Activated naive CD4-positive, alpha-beta T cell treated with anti-CD3 and anti-CD28 coated beads for 36 hours (primary cell): ENCODE data around the gene OR8B4. TPM values are rescaled to one million over a fixed set of nuclear protein-coding genes. Genes with fewer than 3 reads are reported as not detected.
"Not testable (repeated sequence)": the region's sequence is repeated elsewhere in the genome, so short reads cannot be mapped to it uniquely, and the experiment has no call there.

Source experiments
- CTCF ChIA-PET: fragments of 350-600 bp; sonication (Branson Sonifier 250); formaldehyde crosslinking; loops from one replicate; lab custom pipeline; 2021; ENCODE audit warnings: antibody characterized with exemption; lab: Charles Lee
- DNase-seq: peaks from one replicate; pipeline ENCODE4 v3.0.0-alpha.2; 2020
- H3K27ac Mint-ChIP-seq: one replicate; pipeline ENCODE4 v1.8.0; 2021; ENCODE audit warnings: mild to moderate bottlenecking, mixed read lengths
- H3K27me3 Mint-ChIP-seq: one replicate; pipeline ENCODE4 v1.8.0; 2021; ENCODE audit warnings: low read depth, mixed read lengths
- H3K36me3 Mint-ChIP-seq: one replicate; pipeline ENCODE4 v1.8.0; 2021; ENCODE audit warnings: low read depth, mixed read lengths
- H3K4me1 Mint-ChIP-seq: one replicate; pipeline ENCODE4 v1.8.0; 2021; ENCODE audit warnings: low read depth, mixed read lengths
- H3K4me3 Mint-ChIP-seq: one replicate; pipeline ENCODE4 v1.8.0; 2021; ENCODE audit warnings: mild to moderate bottlenecking, moderate library complexity, mixed read lengths
- H3K9me3 Mint-ChIP-seq: one replicate; pipeline ENCODE4 v1.8.0; 2021; ENCODE audit warnings: mixed read lengths
- intact Hi-C: fragments of 100-400 bp; cut with micrococcal nuclease; formaldehyde crosslinking; loops from one replicate; pipeline ENCODE4 v1.15.1; 2023
- total RNA-seq, 2 experiments: library from RNA; stranded (reverse); gene quantifications; one replicate each; pipeline ENCODE4 v1.2.3, GENCODE V29; 2021

The OR8B4 gene
- not detected for total RNA-seq

- Mint-ChIP-seq H3K27ac (no peak within 1 kb of the TSS), H3K27me3 (peaks cover 17% of the 10 kb centered on the region), H3K4me1 (no peaks in the 10 kb centered on the region), H3K9me3 (no peaks in the 10 kb centered on the region), H3K4me3 (no peak within 1 kb of the TSS), H3K36me3 (no peaks in the 10 kb centered on the region)
- intact Hi-C loops = no loop called here
- no peak for DNase-seq
- CTCF ChIA-PET = no interaction called here
These were observed at the start of gene OR8B4 for GRCh38 chr11:124424384-124424921. Gene OR8B4, minus strand, starts transcription at chr11:124424871. Its CDS starts 0 bp downstream, at chr11:124424871.

- Mint-ChIP-seq H3K4me3 (no peak overlapping the region), H3K4me1 (no peaks in the 10 kb centered on the region), H3K9me3 (no peaks in the 10 kb centered on the region), H3K36me3 (no peaks in the 10 kb centered on the region), H3K27me3 (peaks cover 20% of the 10 kb centered on the region), H3K27ac (no peak overlapping the region)
- CTCF ChIA-PET = no interaction called here
- DNase-seq = no peak
- intact Hi-C loops = no loop called here
These were observed 49.4 kb upstream of the OR8B4 start for GRCh38 chr11:124474079-124474478.

- intact Hi-C loops = no loop called here
- peaks cover 19% of the 10 kb centered on the region for H3K27me3 Mint-ChIP-seq
- CTCF ChIA-PET = no interaction called here
- no peak overlapping the region for H3K4me3 Mint-ChIP-seq
- no peaks in the 10 kb centered on the region for H3K9me3 Mint-ChIP-seq
- H3K27ac Mint-ChIP-seq = no peak overlapping the region
- no peaks in the 10 kb centered on the region for H3K4me1 Mint-ChIP-seq
- no peaks in the 10 kb centered on the region for H3K36me3 Mint-ChIP-seq
- no peak for DNase-seq
These were observed 48.8 kb upstream of the OR8B4 start for GRCh38 chr11:124473476-124473875.

- Mint-ChIP-seq H3K27ac (no peak overlapping the region), H3K27me3 (peaks cover 13% of the 10 kb centered on the region), H3K4me1 (no peaks in the 10 kb centered on the region), H3K9me3 (no peaks in the 10 kb centered on the region), H3K4me3 (no peak overlapping the region), H3K36me3 (no peaks in the 10 kb centered on the region)
- CTCF ChIA-PET = interaction anchor here (0.6 kb wide), 1 partner anchor 231 kb away, joined by 6 read pairs; no protein-coding TSS in a partner anchor
- no peak for DNase-seq
- intact Hi-C loops = no loop called here
These were observed 46.0 kb upstream of the OR8B4 start for GRCh38 chr11:124470561-124471227.

- intact Hi-C loops = no loop called here
- H3K4me3 Mint-ChIP-seq = no peak overlapping the region
- CTCF ChIA-PET = no interaction called here
- H3K4me1 Mint-ChIP-seq = no peaks in the 10 kb centered on the region
- H3K9me3 Mint-ChIP-seq = no peaks in the 10 kb centered on the region
- DNase-seq = no peak
- no peaks in the 10 kb centered on the region for H3K36me3 Mint-ChIP-seq
- peaks cover 15% of the 10 kb centered on the region for H3K27me3 Mint-ChIP-seq
- H3K27ac Mint-ChIP-seq = no peak overlapping the region
These were observed 42.8 kb upstream of the OR8B4 start for GRCh38 chr11:124467381-124467927.

GRCh38 chr11:124465368-124465767, 40.7 kb upstream of the OR8B4 start:
- H3K36me3 Mint-ChIP-seq = no peaks in the 10 kb centered on the region
- DNase-seq = no peak
- intact Hi-C loops = no loop called here
- CTCF ChIA-PET = no interaction called here
- H3K27me3 Mint-ChIP-seq = peaks cover 14% of the 10 kb centered on the region
- no peaks in the 10 kb centered on the region for H3K9me3 Mint-ChIP-seq
- no peak overlapping the region for H3K4me3 Mint-ChIP-seq
- H3K27ac Mint-ChIP-seq = no peak overlapping the region
- no peaks in the 10 kb centered on the region for H3K4me1 Mint-ChIP-seq

- H3K9me3 Mint-ChIP-seq = no peaks in the 10 kb centered on the region
- intact Hi-C loops = no loop called here
These were observed 39.3 kb upstream of the OR8B4 start for GRCh38 chr11:124463990-124464389.

GRCh38 chr11:124463324-124463723, 38.7 kb upstream of the OR8B4 start:
- DNase-seq = no peak
- CTCF ChIA-PET = no interaction called here
- intact Hi-C loops = no loop called here
- Mint-ChIP-seq H3K27me3 (peaks cover 11% of the 10 kb centered on the region), H3K4me3 (no peak overlapping the region), H3K4me1 (no peaks in the 10 kb centered on the region), H3K9me3 (no peaks in the 10 kb centered on the region), H3K27ac (no peak overlapping the region), H3K36me3 (no peaks in the 10 kb centered on the region)

More at GRCh38 chr11:124463990-124464389, 39.3 kb upstream of the OR8B4 start:
- CTCF ChIA-PET = no interaction called here
- DNase-seq = no peak
- Mint-ChIP-seq H3K4me3 (no peak overlapping the region), H3K27ac (no peak overlapping the region), H3K4me1 (no peaks in the 10 kb centered on the region), H3K36me3 (no peaks in the 10 kb centered on the region), H3K27me3 (peaks cover 11% of the 10 kb centered on the region)

- intact Hi-C loops = no loop called here
- peaks cover 10% of the 10 kb centered on the region for H3K27me3 Mint-ChIP-seq
- DNase-seq = no peak
- no peak overlapping the region for H3K27ac Mint-ChIP-seq
- CTCF ChIA-PET = no interaction called here
- H3K4me3 Mint-ChIP-seq = no peak overlapping the region
- H3K9me3 Mint-ChIP-seq = no peaks in the 10 kb centered on the region
- no peaks in the 10 kb centered on the region for H3K4me1 Mint-ChIP-seq
- no peaks in the 10 kb centered on the region for H3K36me3 Mint-ChIP-seq
These were observed 35.8 kb upstream of the OR8B4 start for GRCh38 chr11:124460459-124460858.

GRCh38 chr11:124459379-124459778, 34.7 kb upstream of the OR8B4 start:
- H3K27me3 Mint-ChIP-seq = peaks cover 10% of the 10 kb centered on the region
- H3K36me3 Mint-ChIP-seq = not testable (repeated sequence)

GRCh38 chr11:124454552-124454951, 29.9 kb upstream of the OR8B4 start:
- CTCF ChIA-PET = no interaction called here
- Mint-ChIP-seq H3K4me3 (no peak overlapping the region), H3K9me3 (no peaks in the 10 kb centered on the region), H3K36me3 (no peaks in the 10 kb centered on the region), H3K27me3 (peaks cover 6% of the 10 kb centered on the region), H3K27ac (no peak overlapping the region), H3K4me1 (no peaks in the 10 kb centered on the region)
- DNase-seq = no peak
- intact Hi-C loops = no loop called here

More at GRCh38 chr11:124459379-124459778, 34.7 kb upstream of the OR8B4 start:
- CTCF ChIA-PET, H3K4me3 Mint-ChIP-seq, H3K27ac Mint-ChIP-seq, H3K9me3 Mint-ChIP-seq, DNase-seq, intact Hi-C loops, H3K4me1 Mint-ChIP-seq: not testable (repeated sequence)

GRCh38 chr11:124446916-124447315, 22.2 kb upstream of the OR8B4 start:
- Mint-ChIP-seq H3K36me3 (no peaks in the 10 kb centered on the region), H3K4me1 (no peaks in the 10 kb centered on the region), H3K9me3 (peaks cover 3% of the 10 kb centered on the region), H3K27me3 (peaks cover 12% of the 10 kb centered on the region), H3K27ac (no peak overlapping the region), H3K4me3 (no peak overlapping the region)
- intact Hi-C loops = no loop called here
- no peak for DNase-seq
- CTCF ChIA-PET = no interaction called here

GRCh38 chr11:124445646-124446150, 21.0 kb upstream of the OR8B4 start, which contains the start of gene OR8B8:
Gene OR8B8, minus strand, starts transcription at chr11:124445696. Its CDS starts 4,611 bp downstream, at chr11:124441085.
- DNase-seq = no peak
- Mint-ChIP-seq H3K27ac (no peak within 1 kb of the TSS), H3K27me3 (peaks cover 14% of the 10 kb centered on the region), H3K4me3 (no peak within 1 kb of the TSS), H3K36me3 (no peaks in the 10 kb centered on the region), H3K4me1 (no peaks in the 10 kb centered on the region), H3K9me3 (peaks cover 3% of the 10 kb centered on the region)
- CTCF ChIA-PET = no interaction called here
- intact Hi-C loops = no loop called here
